Karpas-422 (cell line): ENCODE measurements around the gene NLRP9. TPM values are rescaled to one million over a fixed set of nuclear protein-coding genes. Genes with fewer than 3 reads are reported as not detected.
A peak's percentile ranks its signal among the peaks of the same experiment; 100 is the strongest.
"Not testable (repeated sequence)": the region's sequence is repeated elsewhere in the genome, so short reads cannot be mapped to it uniquely, and the experiment has no call there.

Experiments
- DNase-seq: peaks from one replicate; pipeline ENCODE4 v3.0.0-alpha.2; 2015
- H2AFZ ChIP-seq: fragments of 200-600 bp; sonication (generic); 2 replicates; pipeline ENCODE4 v1.6.1; 2014; ENCODE audit warnings: antibody characterized with exemption, low read length, mixed read lengths
- H3K27ac ChIP-seq: fragments of 200-600 bp; sonication (generic); 2 replicates; pipeline ENCODE4 v1.5.1; 2014; ENCODE audit warnings: mild to moderate bottlenecking, low read length, moderate library complexity
- H3K27me3 ChIP-seq: fragments of 200-600 bp; sonication (generic); 2 replicates; pipeline ENCODE4 v1.6.1; 2014; ENCODE audit warnings: low read length, mixed read lengths
- H3K36me3 ChIP-seq: fragments of 200-600 bp; sonication (generic); 2 replicates; pipeline ENCODE4 v1.6.1; 2014; ENCODE audit warnings: low read length, mixed read lengths; ENCODE audit not compliant: insufficient read depth
- H3K4me1 ChIP-seq: fragments of 200-600 bp; sonication (generic); 2 replicates; pipeline ENCODE4 v1.6.1; 2014; ENCODE audit warnings: mild to moderate bottlenecking, low read length, mixed read lengths
- H3K4me2 ChIP-seq: fragments of 200-600 bp; sonication (generic); 2 replicates; pipeline ENCODE4 v1.6.1; 2014; ENCODE audit warnings: low read length, low read depth, mild to moderate bottlenecking; ENCODE audit not compliant: poor library complexity, severe bottlenecking
- H3K4me3 ChIP-seq: fragments of 200-600 bp; sonication (generic); 2 replicates; pipeline ENCODE4 v1.5.1; 2014; ENCODE audit warnings: mild to moderate bottlenecking, antibody characterized with exemption, low read length, mixed read lengths
- H3K79me2 ChIP-seq: fragments of 200-600 bp; sonication (generic); 2 replicates; pipeline ENCODE4 v1.6.1; 2014; ENCODE audit warnings: mild to moderate bottlenecking, low read length, mixed read lengths
- H3K9ac ChIP-seq: fragments of 200-600 bp; sonication (generic); 2 replicates; pipeline ENCODE4 v1.6.0; 2014; ENCODE audit warnings: low read length
- H3K9me2 ChIP-seq: fragments of 200-600 bp; sonication (generic), shearing (Covaris generic); replicated peaks from 2 replicates; pipeline ENCODE4 v1.6.0; 2014; ENCODE audit warnings: mild to moderate bottlenecking, low read length, moderate library complexity; ENCODE audit not compliant: insufficient read depth
- H3K9me3 ChIP-seq: fragments of 300-700, 200-600 bp; sonication (generic); 2 replicates; pipeline ENCODE4 v1.6.1; 2014; ENCODE audit warnings: low read length, mixed read lengths
- H4K20me1 ChIP-seq: fragments of 200-600 bp; sonication (generic); 2 replicates; pipeline ENCODE4 v1.6.1; 2014; ENCODE audit warnings: mild to moderate bottlenecking, antibody characterized with exemption, low read length, low read depth; ENCODE audit not compliant: insufficient read depth
- total RNA-seq: library from RNA; depleted of rRNA; stranded (reverse); fragments of >200 nt; shearing (Covaris generic); gene quantifications from 2 replicates; pipeline ENCODE4 v1.2.3, GENCODE V29; 2014; ENCODE audit warnings: low replicate concordance; rRNA removed

The NLRP9 gene
- not detected in 2 replicates for total RNA-seq

- no peak within 1 kb of the TSS for H3K27ac ChIP-seq
- H4K20me1 ChIP-seq: no peaks in the 10 kb centered on the region
- H3K36me3 ChIP-seq: no peaks in the 10 kb centered on the region
- H3K4me3 ChIP-seq: no peak within 1 kb of the TSS
- no peaks in the 10 kb centered on the region for H3K9me2 ChIP-seq
- no peak within 1 kb of the TSS for H3K4me2 ChIP-seq
- H2AFZ ChIP-seq: no peak within 1 kb of the TSS
- no peaks in the 10 kb centered on the region for H3K4me1 ChIP-seq
- no peak for DNase-seq
- no peak within 1 kb of the TSS for H3K9ac ChIP-seq
- no peaks in the 10 kb centered on the region for H3K79me2 ChIP-seq
- no peaks in the 10 kb centered on the region for H3K27me3 ChIP-seq
- H3K9me3 ChIP-seq: no peaks in the 10 kb centered on the region
Measured at GRCh38 chr19:55738302-55738701, at the start of gene NLRP9. NLRP9 (minus strand) TSS chr19:55738402; CDS start chr19:55738374, 28 bp downstream.

GRCh38 chr19:55781112-55781511 lies 42.9 kb upstream of the NLRP9 start:
- peaks cover 13% of the 10 kb centered on the region for H3K4me1 ChIP-seq

GRCh38 chr19:55778331-55778730 lies 40.1 kb upstream of the NLRP9 start:
- Histone ChIP-seq H3K4me2 (peak overlapping the region; percentile 60), H3K36me3 (no peaks in the 10 kb centered on the region), H2AFZ (peak overlapping the region; percentile 95), H3K79me2 (no peaks in the 10 kb centered on the region), H4K20me1 (no peaks in the 10 kb centered on the region), H3K4me3 (peak overlapping the region; percentile 53), H3K4me1 (peaks cover 13% of the 10 kb centered on the region), H3K27me3 (no peaks in the 10 kb centered on the region), H3K9me3 (no peaks in the 10 kb centered on the region), H3K27ac (no peak overlapping the region), H3K9ac (peak overlapping the region; percentile 39), H3K9me2 (no peaks in the 10 kb centered on the region)
- peak; percentile 73 for DNase-seq

More at GRCh38 chr19:55781112-55781511, 42.9 kb upstream of the NLRP9 start:
- no peaks in the 10 kb centered on the region for H4K20me1 ChIP-seq
- H3K9ac ChIP-seq: no peak overlapping the region
- H3K4me2 ChIP-seq: no peak overlapping the region
- no peak overlapping the region for H3K4me3 ChIP-seq
- H3K9me2 ChIP-seq: no peaks in the 10 kb centered on the region
- DNase-seq: no peak
- no peaks in the 10 kb centered on the region for H3K9me3 ChIP-seq
- H2AFZ ChIP-seq: no peak overlapping the region
- H3K36me3 ChIP-seq: no peaks in the 10 kb centered on the region
- no peaks in the 10 kb centered on the region for H3K79me2 ChIP-seq
- H3K27me3 ChIP-seq: no peaks in the 10 kb centered on the region
- no peak overlapping the region for H3K27ac ChIP-seq

- H3K27ac ChIP-seq: no peak overlapping the region
- peak overlapping the region; percentile 39; the same call in 1 of the 2 replicates for H3K9ac ChIP-seq
- DNase-seq: peak; percentile 90
- no peaks in the 10 kb centered on the region for H3K9me3 ChIP-seq
- no peaks in the 10 kb centered on the region for H4K20me1 ChIP-seq
- H3K4me2 ChIP-seq: peak overlapping the region; percentile 60
- H3K4me1 ChIP-seq: peaks cover 13% of the 10 kb centered on the region
- H3K27me3 ChIP-seq: no peaks in the 10 kb centered on the region
- H3K36me3 ChIP-seq: no peaks in the 10 kb centered on the region
- no peaks in the 10 kb centered on the region for H3K79me2 ChIP-seq
- H3K4me3 ChIP-seq: 0 out of 2 replicates have a peak overlapping the region, but pooled peaks have one; percentile 53
- H3K9me2 ChIP-seq: no peaks in the 10 kb centered on the region
- peak overlapping the region; percentile 95 for H2AFZ ChIP-seq
Measured at GRCh38 chr19:55777528-55777927, 39.3 kb upstream of the NLRP9 start.

- not testable (repeated sequence) for H3K9me3 ChIP-seq, DNase-seq, H3K79me2 ChIP-seq, H4K20me1 ChIP-seq, H2AFZ ChIP-seq, H3K4me3 ChIP-seq, H3K4me1 ChIP-seq, H3K9me2 ChIP-seq, H3K27ac ChIP-seq, H3K9ac ChIP-seq, H3K27me3 ChIP-seq, H3K4me2 ChIP-seq, H3K36me3 ChIP-seq
Measured at GRCh38 chr19:55769632-55770031, 31.4 kb upstream of the NLRP9 start.

GRCh38 chr19:55768818-55769217 lies 30.6 kb upstream of the NLRP9 start, which contains the start of gene RFPL4AL1:
RFPL4AL1 (plus strand) TSS chr19:55769118; CDS start chr19:55771805, 2,687 bp downstream.
- not testable (repeated sequence) for H3K9me2 ChIP-seq, H3K27ac ChIP-seq, H3K4me2 ChIP-seq, H4K20me1 ChIP-seq, H3K4me1 ChIP-seq, DNase-seq, H3K9me3 ChIP-seq, H3K4me3 ChIP-seq, H3K36me3 ChIP-seq, H3K27me3 ChIP-seq, H3K79me2 ChIP-seq, H3K9ac ChIP-seq, H2AFZ ChIP-seq

- Histone ChIP-seq H3K4me2 (no peak overlapping the region), H3K36me3 (no peaks in the 10 kb centered on the region), H3K79me2 (no peaks in the 10 kb centered on the region), H3K27ac (no peak overlapping the region), H3K4me3 (no peak overlapping the region), H4K20me1 (no peaks in the 10 kb centered on the region), H2AFZ (no peak overlapping the region), H3K9me2 (no peaks in the 10 kb centered on the region), H3K9me3 (no peaks in the 10 kb centered on the region), H3K27me3 (no peaks in the 10 kb centered on the region), H3K4me1 (no peaks in the 10 kb centered on the region), H3K9ac (no peak overlapping the region)
- no peak for DNase-seq
Measured at GRCh38 chr19:55766466-55766865, 28.3 kb upstream of the NLRP9 start.

GRCh38 chr19:55758797-55759196 lies 20.6 kb upstream of the NLRP9 start, which contains the start of gene RFPL4A:
RFPL4A (plus strand) TSS chr19:55759097; CDS start chr19:55761801, 2,704 bp downstream.
- not testable (repeated sequence) for H3K27me3 ChIP-seq, H3K9me3 ChIP-seq, H3K27ac ChIP-seq, H3K9ac ChIP-seq, H3K4me3 ChIP-seq, H3K4me2 ChIP-seq, H3K79me2 ChIP-seq, DNase-seq, H3K4me1 ChIP-seq, H3K36me3 ChIP-seq, H3K9me2 ChIP-seq, H4K20me1 ChIP-seq, H2AFZ ChIP-seq
